Measurements from ENCODE around the gene DNER. TPM values are rescaled to one million over a fixed set of nuclear protein-coding genes. Genes with fewer than 3 reads are reported as not detected.

DNER gene
- total RNA-seq, 1 donor: 0.72 TPM

DNA sequence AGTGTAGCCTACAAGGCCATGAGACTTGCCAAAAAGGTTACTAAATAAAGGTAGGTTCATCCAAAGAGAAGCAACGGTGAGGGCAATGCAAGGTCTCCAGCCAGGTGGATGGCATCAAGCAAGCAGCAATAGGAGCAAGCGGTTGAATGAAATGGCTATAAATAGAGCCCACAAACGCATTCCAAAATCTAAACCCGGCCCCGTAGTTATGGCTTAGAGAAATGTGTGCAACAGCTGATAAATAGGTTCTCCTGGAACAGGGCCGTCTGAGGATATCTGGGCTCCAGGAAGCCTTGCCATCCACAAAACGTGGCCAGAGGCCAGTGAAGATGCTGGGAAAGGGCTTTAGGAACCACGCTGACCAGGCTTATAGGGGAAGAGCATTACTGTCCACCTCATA, 297.2 kb downstream of the DNER start:
- no peak for TF ChIP-seq CTCF (IDR thresholded peaks at IDR 0.05; ENCODE audit: insufficient read depth, low read length)
- DNase-seq (ENCODE audit: low read depth): peak; percentile 73
- H3K4me3 ChIP-seq (ENCODE audit: low read depth, low read length): no peak overlapping the region

DNA sequence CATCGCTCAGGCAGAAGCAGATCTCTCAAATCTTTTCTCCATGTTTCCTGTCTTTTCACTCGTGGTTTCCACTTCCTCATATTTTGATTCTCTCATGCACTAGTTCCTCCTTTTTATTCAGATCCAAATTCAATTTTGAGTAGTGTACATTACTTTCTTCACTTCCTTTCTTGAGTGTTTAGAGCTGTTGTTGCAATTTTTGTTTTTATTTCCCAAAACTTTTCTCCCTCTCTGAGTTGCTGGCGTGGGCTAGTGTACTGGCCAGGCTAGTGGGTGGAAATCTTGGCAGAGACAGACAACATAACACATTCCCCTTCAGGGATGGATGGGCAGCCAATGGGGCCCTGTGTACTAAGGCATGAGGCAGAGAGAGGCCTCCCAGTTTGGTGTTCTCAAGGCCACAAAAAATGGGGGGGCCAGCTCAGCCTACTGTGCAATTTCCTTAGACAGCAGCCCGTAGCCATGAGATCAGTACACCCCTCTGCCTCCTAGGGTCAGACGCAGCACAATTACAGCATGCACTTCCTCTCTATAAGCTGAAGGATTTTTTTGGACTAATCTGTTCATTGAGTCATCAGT, 298.1 kb downstream of the DNER start:
- peak; percentile 75 for DNase-seq (ENCODE audit: low read depth)
- no peak for TF ChIP-seq CTCF (IDR thresholded peaks at IDR 0.05; ENCODE audit: insufficient read depth, low read length)
- no peak overlapping the region for H3K4me3 ChIP-seq (ENCODE audit: low read depth, low read length)

DNA sequence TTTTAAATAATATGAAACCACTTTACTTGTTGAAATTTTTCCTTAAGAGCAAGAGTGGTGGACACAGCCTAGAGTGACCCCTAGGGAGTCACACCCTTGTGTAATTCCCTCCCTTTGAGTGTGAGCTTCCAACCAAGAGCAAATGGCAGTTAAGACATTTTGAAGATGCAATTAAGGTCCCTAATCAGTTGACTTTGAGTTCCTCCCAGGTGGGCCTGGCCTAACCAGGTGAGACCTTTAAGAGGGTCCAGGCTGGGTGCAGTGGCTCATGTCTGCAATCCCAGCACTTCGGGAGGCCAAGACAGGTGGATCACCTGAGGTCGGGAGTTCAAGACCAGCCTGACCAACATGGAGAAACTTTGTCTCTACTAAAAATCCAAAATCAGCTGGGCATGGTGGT, 299.7 kb downstream of the DNER start:
- DNase-seq (ENCODE audit: low read depth): no peak
- no peak for TF ChIP-seq CTCF (IDR thresholded peaks at IDR 0.05; ENCODE audit: insufficient read depth, low read length)
- H3K4me3 ChIP-seq (ENCODE audit: low read depth, low read length): no peak overlapping the region

DNA sequence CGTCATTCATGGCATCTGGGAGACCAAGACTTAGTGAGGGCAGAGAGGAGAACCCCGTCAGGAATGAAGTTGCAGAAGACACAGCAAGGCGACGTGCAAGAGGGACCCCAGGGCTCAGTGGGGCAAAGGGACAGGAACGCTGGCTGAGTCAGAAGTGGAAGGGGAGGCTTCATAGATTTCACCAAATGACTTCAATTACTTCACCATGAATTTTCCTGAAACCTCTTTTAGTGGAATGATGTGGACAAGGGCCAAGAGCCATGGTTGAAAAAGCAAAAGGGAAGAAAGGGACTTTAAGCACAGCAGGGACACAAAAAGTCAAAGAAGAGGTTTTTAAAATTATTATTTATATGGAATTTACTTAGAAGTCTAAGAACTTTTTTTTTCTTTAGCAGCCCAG, 301.7 kb downstream of the DNER start:
- H3K4me3 ChIP-seq (ENCODE audit: low read depth, low read length): no peak overlapping the region
- no peak for TF ChIP-seq CTCF (IDR thresholded peaks at IDR 0.05; ENCODE audit: insufficient read depth, low read length)
- DNase-seq (ENCODE audit: low read depth): no peak

- DNase-seq (ENCODE audit: low read depth): no peak
- no peak for TF ChIP-seq CTCF (IDR thresholded peaks at IDR 0.05; ENCODE audit: insufficient read depth, low read length)
- no peak overlapping the region for H3K4me3 ChIP-seq (ENCODE audit: low read depth, low read length)
Measured at GRCh38 chr2:229410946-229411345, 303.4 kb downstream of the DNER start.

DNA sequence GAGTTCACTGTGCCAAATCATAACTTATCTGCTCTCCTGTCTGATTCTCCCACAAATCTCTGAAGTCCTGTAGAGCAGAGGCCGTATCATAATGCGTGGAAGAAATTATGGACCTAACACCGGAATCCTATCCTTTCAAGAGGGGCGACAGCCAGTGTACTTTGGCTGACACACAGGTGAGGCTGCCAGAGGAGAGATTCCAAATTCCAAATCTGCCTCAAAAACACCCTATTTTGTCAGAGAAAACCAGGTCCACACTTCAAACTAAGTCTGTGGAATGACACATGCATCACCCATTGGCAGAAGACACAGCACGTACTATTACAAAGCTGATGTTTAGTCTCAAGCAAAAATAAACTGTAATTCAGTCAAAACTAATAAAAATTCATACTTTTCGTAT, 304.1 kb downstream of the DNER start:
- TF ChIP-seq CTCF (IDR thresholded peaks at IDR 0.05; ENCODE audit: insufficient read depth, low read length): no peak
- H3K4me3 ChIP-seq (ENCODE audit: low read depth, low read length): no peak overlapping the region
- DNase-seq (ENCODE audit: low read depth): peak; percentile 45

- no peak overlapping the region for H3K4me3 ChIP-seq (ENCODE audit: low read depth, low read length)
- peak; percentile 27 for DNase-seq (ENCODE audit: low read depth)
- no peak for TF ChIP-seq CTCF (IDR thresholded peaks at IDR 0.05; ENCODE audit: insufficient read depth, low read length)
Measured at GRCh38 chr2:229409751-229410181, 304.6 kb downstream of the DNER start.
